Medulla oblongata (tissue), 1 donor: ENCODE measurements around the gene CAMSAP1.

Source experiments
- DNase-seq: peaks from one replicate; pipeline ENCODE4 v3.0.0-alpha.2; 2015; ENCODE audit errors: extremely low spot score

Gene CAMSAP1

GRCh38 chr9:135835131-135835530, 72.2 kb downstream of the CAMSAP1 start:
- DNase-seq: no peak

- DNase-seq: no peak
Observed at GRCh38 chr9:135833864-135834263, 73.5 kb downstream of the CAMSAP1 start.

- DNase-seq: no peak
Observed at GRCh38 chr9:135830496-135830895, 76.8 kb downstream of the CAMSAP1 start.

GRCh38 chr9:135828656-135829055, 78.7 kb downstream of the CAMSAP1 start:
- no peak for DNase-seq

GRCh38 chr9:135827866-135828580, 79.3 kb downstream of the CAMSAP1 start:
- no peak for DNase-seq

- DNase-seq: no peak
Observed at GRCh38 chr9:135827301-135827700, 80.0 kb downstream of the CAMSAP1 start.

GRCh38 chr9:135826188-135826545, 81.2 kb downstream of the CAMSAP1 start:
- no peak for DNase-seq

GRCh38 chr9:135825435-135826187, 81.7 kb downstream of the CAMSAP1 start:
- no peak for DNase-seq

- DNase-seq: no peak
Observed at GRCh38 chr9:135823036-135823435, 84.3 kb downstream of the CAMSAP1 start.

GRCh38 chr9:135822374-135822755, 85.0 kb downstream of the CAMSAP1 start:
- DNase-seq: no peak

GRCh38 chr9:135821733-135822373, 85.5 kb downstream of the CAMSAP1 start:
- no peak for DNase-seq

GRCh38 chr9:135821116-135821515, 86.2 kb downstream of the CAMSAP1 start:
- DNase-seq: no peak

- no peak for DNase-seq
Observed at GRCh38 chr9:135820661-135821060, 86.7 kb downstream of the CAMSAP1 start.

- no peak for DNase-seq
Observed at GRCh38 chr9:135819905-135820304, 87.4 kb downstream of the CAMSAP1 start.

GRCh38 chr9:135818718-135819475, 88.4 kb downstream of the CAMSAP1 start:
- no peak for DNase-seq

GRCh38 chr9:135817951-135818717, 89.2 kb downstream of the CAMSAP1 start:
- no peak for DNase-seq

- DNase-seq: no peak
Observed at GRCh38 chr9:135816651-135816970, 90.7 kb downstream of the CAMSAP1 start.

GRCh38 chr9:135815830-135816650, 91.3 kb downstream of the CAMSAP1 start:
- DNase-seq: no peak

GRCh38 chr9:135815413-135815812, 91.9 kb downstream of the CAMSAP1 start:
- no peak for DNase-seq

- no peak for DNase-seq
Observed at GRCh38 chr9:135814421-135815095, 92.8 kb downstream of the CAMSAP1 start.
